ACHN (cell line): Measurements from ENCODE around the gene MIXL1.
"Not testable (repeated sequence)": the region's sequence is repeated elsewhere in the genome, so short reads cannot be mapped to it uniquely, and the experiment has no call there.

Experiments
- DNase-seq: peaks from one replicate; pipeline ENCODE4 v3.0.0-alpha.2; 2015
- in situ Hi-C: cut with HindIII; loops from 2 replicates; pipeline ENCODE4 v1.10.0; 2017; ENCODE audit warnings: low sequenced_read_pairs, low pct_ligation_motif_present, low pct_unique_long_range_greater_than_20kb

The MIXL1 gene

DNA sequence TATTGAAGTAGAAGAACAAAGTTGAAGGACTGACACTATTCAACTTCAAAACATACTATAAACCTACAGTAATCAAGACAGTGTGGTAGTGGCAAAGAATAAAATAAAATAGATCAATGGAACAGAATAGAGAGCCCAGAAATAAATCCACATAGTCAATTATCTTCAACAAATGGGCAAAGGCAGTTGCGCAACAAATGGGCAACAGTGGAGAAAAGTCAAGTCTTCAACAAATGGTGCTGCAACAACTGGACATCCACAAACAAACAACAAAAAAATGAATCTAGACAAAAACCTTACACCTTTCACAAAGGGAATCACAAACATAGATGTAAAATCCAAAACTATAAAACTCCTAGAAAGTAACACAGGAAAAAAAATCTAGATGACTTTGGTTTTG is 38.4 kb downstream of the MIXL1 start:
- in situ Hi-C loops = no loop called here

DNA sequence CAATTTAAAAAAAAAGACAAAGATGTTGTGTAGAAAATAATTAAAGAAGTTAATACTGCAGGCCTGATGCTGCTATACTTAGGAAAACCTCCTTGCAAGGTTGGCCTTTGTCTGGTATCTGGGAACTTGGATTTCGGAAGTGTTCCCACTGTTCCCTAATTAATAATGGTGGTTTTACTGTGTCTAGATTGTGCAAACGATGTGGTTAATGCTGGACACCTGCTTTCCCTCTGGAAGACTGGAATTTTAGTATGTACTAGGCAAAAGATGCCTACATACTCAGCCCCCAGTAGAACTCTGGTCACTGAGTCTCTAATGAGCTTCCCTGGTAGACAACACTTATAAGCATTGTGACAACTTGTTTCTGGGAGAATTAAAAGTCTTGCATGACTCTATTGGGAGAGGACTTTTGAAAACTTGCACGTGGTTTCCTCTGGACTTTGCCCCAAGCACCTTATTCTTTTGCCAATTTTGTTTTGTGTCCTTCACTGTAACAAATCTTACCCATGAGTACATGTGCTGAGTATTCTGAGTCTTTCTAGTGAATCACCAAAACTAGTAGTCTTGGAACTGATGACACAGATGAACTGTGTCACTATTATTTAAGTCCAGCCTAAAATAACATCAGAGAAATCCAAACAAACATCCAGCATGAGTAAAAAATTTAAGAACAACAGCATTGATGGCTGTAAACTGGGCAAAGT is 45.1 kb downstream of the MIXL1 start:
- DNase-seq = no peak

More for the DNA sequence above, 38.4 kb downstream of the MIXL1 start:
- no peak for DNase-seq

DNA sequence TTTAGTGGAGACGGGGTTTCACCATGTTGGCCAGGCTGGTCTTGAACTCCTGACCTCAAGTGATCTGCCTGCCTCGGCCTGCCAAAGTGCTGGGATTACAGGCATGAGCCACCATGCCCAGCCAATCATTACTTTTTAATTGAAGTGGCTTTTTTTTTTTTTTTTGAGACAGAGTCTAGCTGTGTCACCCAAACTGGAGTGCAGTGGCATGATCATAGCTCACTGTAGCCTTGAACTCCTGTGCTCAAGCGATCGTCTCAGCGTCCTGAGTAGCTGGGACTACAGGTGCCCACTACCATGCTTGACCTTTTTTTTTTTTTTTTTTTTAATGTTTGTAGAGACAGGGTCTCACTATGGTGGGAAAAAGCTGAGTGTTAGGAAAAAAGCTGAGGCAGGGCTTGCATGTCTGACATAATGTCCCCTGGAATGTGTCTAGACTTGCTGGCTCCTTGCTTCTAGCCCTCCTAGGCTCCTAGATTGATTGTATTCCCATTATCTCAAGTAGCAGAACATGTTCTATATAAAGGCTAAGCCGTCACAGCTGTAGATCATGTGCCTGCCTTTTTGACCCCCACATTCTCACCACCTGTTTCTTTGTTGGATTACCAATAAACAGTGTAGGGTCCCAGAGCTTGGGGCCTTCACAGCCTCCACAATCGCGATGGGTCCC is 48.9 kb downstream of the MIXL1 start:
- DNase-seq, in situ Hi-C loops: not testable (repeated sequence)

More for the DNA sequence above, 45.1 kb downstream of the MIXL1 start:
- in situ Hi-C loops = no loop called here

- DNase-seq = no peak
- in situ Hi-C loops = no loop called here
Measured at GRCh38 chr1:226274138-226274537, 50.7 kb downstream of the MIXL1 start.

DNA sequence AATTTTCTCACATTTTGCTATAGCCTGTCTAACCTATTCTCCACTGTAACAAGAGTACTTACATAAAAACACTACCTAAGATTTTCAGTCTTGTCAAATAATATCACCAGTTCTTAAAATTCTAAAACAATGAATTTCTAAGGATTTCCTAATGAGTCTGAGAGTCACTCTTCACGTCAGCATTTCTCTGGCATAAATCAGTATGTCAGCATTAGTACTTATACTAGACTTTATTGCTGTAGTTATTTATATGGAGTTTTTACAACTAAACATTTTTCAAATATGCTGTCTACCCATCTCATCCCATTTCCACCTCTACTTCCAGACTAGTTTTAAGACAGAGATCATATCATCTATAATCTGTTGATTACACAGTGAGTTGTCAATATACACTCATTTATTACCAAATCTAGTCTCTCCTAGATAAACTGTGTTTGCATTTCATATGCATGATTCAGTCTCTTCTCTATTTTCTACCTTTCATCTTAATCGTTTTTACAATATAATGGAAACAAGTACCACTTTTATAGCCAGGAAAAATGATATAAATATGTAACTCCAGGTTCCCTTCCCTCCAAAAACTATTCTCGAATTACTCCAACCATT is 52.7 kb downstream of the MIXL1 start:
- no peak for DNase-seq
- in situ Hi-C loops = no loop called here
